SK-N-SH (cell line): Measurements from ENCODE around the gene COLEC12. TPM values are rescaled to one million over a fixed set of nuclear protein-coding genes. Genes with fewer than 3 reads are reported as not detected.

Source experiments
- CTCF ChIA-PET: fragments of 300-600, 350-600 bp; formaldehyde crosslinking; extraction: SDS; loops from one replicate; lab custom pipeline; 2021; lab: Yijun Ruan, JAX
- POLR2A ChIA-PET: fragments of 350-600 bp; sonication (Branson Sonifier 250); formaldehyde crosslinking; extraction: SDS; loops from one replicate; lab custom pipeline; 2020; ENCODE audit warnings: antibody characterized with exemption, inconsistent platforms; lab: Yijun Ruan, JAX
- DNase-seq: peaks from one replicate; pipeline ENCODE4 v3.0.0; 2012
- H2AFZ ChIP-seq: fragments of 200-600 bp; sonication (generic); 2 replicates; pipeline ENCODE4 v1.8.1; 2016; ENCODE audit warnings: antibody characterized with exemption, mild to moderate bottlenecking, low read depth
- H3F3A ChIP-seq: fragments of 200-600 bp; sonication (generic); replicated peaks from 2 replicates; pipeline ENCODE3; 2016; ENCODE audit warnings: antibody characterized with exemption, mild to moderate bottlenecking; ENCODE audit not compliant: insufficient read depth
- H3K27ac ChIP-seq, 2 experiments: fragments of 200-500 bp in 1 of 2; fragments of 200-600 bp in 1 of 2; sonication (Bioruptor generic) in 1 of 2; sonication (generic), shearing (Covaris generic) in 1 of 2; 2 replicates each; pipeline versions ENCODE4 v1.5.1 to v1.6.1; 2014 to 2016; ENCODE audit warnings: low read depth in 2 of 2, inconsistent platforms in 1 of 2, low read length in 1 of 2, mild to moderate bottlenecking in 1 of 2, mixed read lengths in 1 of 2
- H3K27me3 ChIP-seq: fragments of 200-600 bp; sonication (generic), shearing (Covaris generic); 2 replicates; pipeline ENCODE4 v1.6.1; 2016; ENCODE audit warnings: mixed run types; ENCODE audit not compliant: insufficient read depth
- H3K36me3 ChIP-seq, 2 experiments: fragments of 200-500 bp in 1 of 2; fragments of 200-600 bp in 1 of 2; sonication (Bioruptor generic) in 1 of 2; sonication (generic) in 1 of 2; replicated peaks in 1 of 2; 2 replicates each; pipeline versions ENCODE3 to v1.5.1; 2014 to 2016; ENCODE audit warnings: low read length in 1 of 2, mild to moderate bottlenecking in 1 of 2; ENCODE audit not compliant: insufficient read depth in 2 of 2, control insufficient read depth in 1 of 2
- H3K4me1 ChIP-seq, 2 experiments: fragments of 200-500 bp in 1 of 2; fragments of 200-600 bp in 1 of 2; sonication (Bioruptor generic) in 1 of 2; sonication (generic), shearing (Covaris generic) in 1 of 2; 2 replicates each; pipeline versions ENCODE4 v1.5.1 to v1.6.1; 2014 to 2016; ENCODE audit warnings: low read depth in 1 of 2, low read length in 1 of 2, mixed run types in 1 of 2; ENCODE audit not compliant: insufficient read depth in 2 of 2, control insufficient read depth in 1 of 2
- H3K4me2 ChIP-seq: fragments of 200-600 bp; sonication (generic), shearing (Covaris generic); 2 replicates; pipeline ENCODE4 v1.6.1; 2017; ENCODE audit warnings: mixed run types
- H3K4me3 ChIP-seq, 2 experiments: fragments of 200-500 bp in 1 of 2; fragments of 200-600 bp in 1 of 2; sonication (Bioruptor generic) in 1 of 2; sonication (generic), shearing (Covaris generic) in 1 of 2; 2 replicates each; pipeline versions ENCODE4 v1.5.1 to v1.8.1; 2014 to 2016; ENCODE audit warnings: low read depth in 2 of 2, inconsistent platforms in 1 of 2, low read length in 1 of 2, mild to moderate bottlenecking in 1 of 2, mixed read lengths in 1 of 2, moderate library complexity in 1 of 2
- H3K79me2 ChIP-seq: fragments of 200-600 bp; sonication (generic); 2 replicates; pipeline ENCODE4 v1.8.1; 2017; ENCODE audit warnings: mild to moderate bottlenecking; ENCODE audit not compliant: insufficient read depth
- H3K9ac ChIP-seq: fragments of 200-600 bp; sonication (generic); 2 replicates; pipeline ENCODE4 v1.6.1; 2017; ENCODE audit warnings: mixed run types
- H3K9me2 ChIP-seq: fragments of 200-600 bp; sonication (generic); 2 replicates; pipeline ENCODE4 v1.6.1; 2017; ENCODE audit warnings: mixed run types
- H3K9me3 ChIP-seq: fragments of 200-600 bp; sonication (generic); 2 replicates; pipeline ENCODE4 v1.6.1; 2017; ENCODE audit warnings: mixed run types, mild to moderate bottlenecking, moderate library complexity
- H4K20me1 ChIP-seq: fragments of 200-600 bp; sonication (generic); 2 replicates; pipeline ENCODE4 v1.6.1; 2017; ENCODE audit warnings: mild to moderate bottlenecking, mixed run types; ENCODE audit not compliant: insufficient read depth
- CHD2 ChIP-seq: fragments of 150-350 bp; IDR thresholded peaks from 2 replicates; pipeline ENCODE4 v1.6.1; 2018; ENCODE audit warnings: low read length; ENCODE audit not compliant: partially characterized antibody
- EZH2phosphoT487 ChIP-seq: fragments of 200-600 bp; sonication (generic); IDR thresholded peaks from 2 replicates; pipeline ENCODE4 v1.6.1; 2017; ENCODE audit warnings: low read depth, mixed run types, mild to moderate bottlenecking, antibody characterized with exemption, moderate library complexity, borderline replicate concordance
- FOXJ3 ChIP-seq: sonication (generic); formaldehyde crosslinking; IDR thresholded peaks from 2 replicates; pipeline ENCODE4 v1.5.1; 2020; ENCODE audit warnings: mild to moderate bottlenecking, missing genetic modification reagents
- GABPA ChIP-seq: IDR thresholded peaks from 2 replicates; pipeline ENCODE4 v1.4.0; 2012; ENCODE audit warnings: low read depth, mild to moderate bottlenecking
- POLR2AphosphoS5 ChIP-seq: IDR thresholded peaks from 2 replicates; pipeline ENCODE4 v1.6.1; 2012; ENCODE audit warnings: low read depth, low read length
- RAD21 ChIP-seq: IDR thresholded peaks from 2 replicates; pipeline ENCODE4 v1.6.1; 2012; ENCODE audit warnings: mild to moderate bottlenecking, low read length
- RFX5 ChIP-seq: IDR thresholded peaks from 2 replicates; pipeline ENCODE4 v1.6.1; 2012; ENCODE audit warnings: mild to moderate bottlenecking, improper control_type of control experiment, low read length
- RXRA ChIP-seq: IDR thresholded peaks from 2 replicates; pipeline ENCODE4 v1.4.0; 2012; ENCODE audit warnings: low read depth, mild to moderate bottlenecking, borderline replicate concordance
- SIN3A ChIP-seq: IDR thresholded peaks from 2 replicates; pipeline ENCODE4 v1.6.1; 2012; ENCODE audit warnings: low read depth, mild to moderate bottlenecking, low read length, moderate library complexity, borderline replicate concordance
- SMC3 ChIP-seq: IDR thresholded peaks from 2 replicates; pipeline ENCODE4 v1.6.1; 2012; ENCODE audit warnings: low read depth, low read length, improper control_type of control experiment
- TAF1 ChIP-seq: IDR thresholded peaks from 2 replicates; pipeline ENCODE4 v1.6.1; 2012; ENCODE audit warnings: low read depth, mild to moderate bottlenecking, low read length, moderate library complexity, borderline replicate concordance
- TCF12 ChIP-seq: IDR thresholded peaks from 2 replicates; pipeline ENCODE4 v1.4.0; 2012
- TEAD4 ChIP-seq: IDR thresholded peaks from 2 replicates; pipeline ENCODE4 v1.4.0; 2012; ENCODE audit warnings: mild to moderate bottlenecking, borderline replicate concordance; ENCODE audit not compliant: insufficient read depth
- YY1 ChIP-seq: IDR thresholded peaks from 2 replicates; pipeline ENCODE4 v1.4.0; 2012; ENCODE audit warnings: low read depth, mild to moderate bottlenecking
- WGBS: methylation state at CpG from one replicate; pipeline ENCODE4 v1.1.6; 2017; ENCODE audit warnings: low lambda C conversion rate; 5-methylcytosine and 5-hydroxymethylcytosine counted together
- polyA plus RNA-seq, 3 experiments: library from polyadenylated mRNA; depleted of rRNA; stranded (reverse); fragments of >200 nt; gene quantifications; 2 replicates each; pipeline ENCODE4 v1.2.3, GENCODE V29; 2012
- TF ChIP-seq, protein P1 (sequence below): fragments of 200-600 bp; sonication (generic); IDR thresholded peaks from 2 replicates; pipeline ENCODE4 v1.6.1; 2017; ENCODE audit warnings: antibody characterized with exemption, mild to moderate bottlenecking, moderate library complexity

Gene COLEC12
- polyA plus RNA-seq, 1 of the 3 experiments (the other 2 are of a cell fraction), result 41.2 TPM

DNA sequence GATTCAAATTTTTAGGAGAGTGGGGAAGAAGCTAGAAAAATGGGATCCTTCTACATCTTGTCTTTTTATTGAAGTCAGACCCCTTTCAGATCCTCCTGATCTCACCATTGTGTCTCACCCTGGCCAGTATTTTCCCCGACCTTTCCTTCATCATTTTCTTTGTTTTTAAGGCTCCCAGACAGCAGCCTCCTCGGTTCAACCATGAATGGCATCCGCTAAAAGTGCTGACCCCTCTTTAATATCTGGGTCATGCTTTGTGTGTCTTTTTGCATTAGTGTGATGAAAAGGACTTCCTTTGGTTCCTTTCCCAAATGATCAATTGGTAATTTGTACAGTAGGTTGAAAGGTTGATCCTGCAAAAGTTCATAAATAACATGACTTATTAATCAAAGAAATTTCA, 205.9 kb downstream of the COLEC12 start:
- no peaks in the 10 kb centered on the region for H3K79me2 ChIP-seq
- no peak overlapping the region for H3K9ac ChIP-seq
- WGBS, result 74% methylated on average over 3 of the region's 3 CpGs
- no peak for DNase-seq
- H3K9me2 ChIP-seq, result no peaks in the 10 kb centered on the region
- H3K27ac ChIP-seq, result no peak overlapping the region
- no peak overlapping the region for H3K4me3 ChIP-seq
- no peaks in the 10 kb centered on the region for H3K9me3 ChIP-seq
- H3K36me3 ChIP-seq, result no peaks in the 10 kb centered on the region
- no peaks in the 10 kb centered on the region for H4K20me1 ChIP-seq
- H3K27me3 ChIP-seq, result no peaks in the 10 kb centered on the region
- no peak overlapping the region for H3K4me2 ChIP-seq
- no peaks in the 10 kb centered on the region for H3K4me1 ChIP-seq
- TF ChIP-seq TEAD4 (no peak), EZH2phosphoT487 (no peak), CHD2 (no peak), SIN3A (no peak), TAF1 (no peak), RFX5 (no peak), POLR2AphosphoS5 (no peak), GABPA (no peak), RXRA (no peak), FOXJ3 (no peak), TCF12 (no peak)
- no peaks in the 10 kb centered on the region for H3F3A ChIP-seq
- no peak overlapping the region for H2AFZ ChIP-seq
- ChIA-PET CTCF (interaction anchor here (1.5 to 2.2 kb wide), 4 partner anchors 303 to 329 kb away, joined by 4 to 18 read pairs (median 6); no protein-coding TSS in a partner anchor), POLR2A (no interaction called here)

DNA sequence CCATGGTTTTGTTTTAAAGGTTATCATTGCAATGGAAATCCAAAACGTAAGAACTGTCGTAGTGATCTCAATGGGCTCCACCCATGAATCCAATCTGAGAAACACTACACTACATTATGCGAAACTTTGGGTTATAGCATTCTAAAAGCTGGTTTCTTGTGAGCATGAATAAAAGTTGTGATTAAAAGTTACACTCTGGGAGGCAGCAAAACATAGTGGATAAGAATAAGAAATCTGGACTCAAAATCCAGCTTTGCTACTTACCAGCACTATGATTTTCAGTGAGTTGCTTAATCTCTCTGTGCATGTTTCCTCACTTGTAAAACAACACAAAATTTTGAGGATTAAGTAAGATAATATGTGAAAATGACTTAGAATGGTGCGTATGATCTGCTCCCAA, 207.0 kb downstream of the COLEC12 start:
- H3K27me3 ChIP-seq, result no peaks in the 10 kb centered on the region
- H2AFZ ChIP-seq, result no peak overlapping the region
- no peak overlapping the region for H3K4me3 ChIP-seq
- POLR2A ChIA-PET, result no interaction called here
- H3F3A ChIP-seq, result no peaks in the 10 kb centered on the region
- H4K20me1 ChIP-seq, result no peaks in the 10 kb centered on the region
- H3K4me1 ChIP-seq, result no peaks in the 10 kb centered on the region
- no peaks in the 10 kb centered on the region for H3K9me3 ChIP-seq
- H3K36me3 ChIP-seq, result no peaks in the 10 kb centered on the region
- DNase-seq, result no peak
- H3K9me2 ChIP-seq, result no peaks in the 10 kb centered on the region
- no peak overlapping the region for H3K9ac ChIP-seq
- TF ChIP-seq YY1 (no peak), RAD21 (peak; percentile 58), SMC3 (peak; percentile 30)
- TF ChIP-seq, protein P1, sequence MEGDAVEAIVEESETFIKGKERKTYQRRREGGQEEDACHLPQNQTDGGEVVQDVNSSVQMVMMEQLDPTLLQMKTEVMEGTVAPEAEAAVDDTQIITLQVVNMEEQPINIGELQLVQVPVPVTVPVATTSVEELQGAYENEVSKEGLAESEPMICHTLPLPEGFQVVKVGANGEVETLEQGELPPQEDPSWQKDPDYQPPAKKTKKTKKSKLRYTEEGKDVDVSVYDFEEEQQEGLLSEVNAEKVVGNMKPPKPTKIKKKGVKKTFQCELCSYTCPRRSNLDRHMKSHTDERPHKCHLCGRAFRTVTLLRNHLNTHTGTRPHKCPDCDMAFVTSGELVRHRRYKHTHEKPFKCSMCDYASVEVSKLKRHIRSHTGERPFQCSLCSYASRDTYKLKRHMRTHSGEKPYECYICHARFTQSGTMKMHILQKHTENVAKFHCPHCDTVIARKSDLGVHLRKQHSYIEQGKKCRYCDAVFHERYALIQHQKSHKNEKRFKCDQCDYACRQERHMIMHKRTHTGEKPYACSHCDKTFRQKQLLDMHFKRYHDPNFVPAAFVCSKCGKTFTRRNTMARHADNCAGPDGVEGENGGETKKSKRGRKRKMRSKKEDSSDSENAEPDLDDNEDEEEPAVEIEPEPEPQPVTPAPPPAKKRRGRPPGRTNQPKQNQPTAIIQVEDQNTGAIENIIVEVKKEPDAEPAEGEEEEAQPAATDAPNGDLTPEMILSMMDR, result peak; percentile 16; the same call in 1 of the 2 replicates
- H3K27ac ChIP-seq, result no peak overlapping the region
- 87% methylated on average over 4 of the region's 4 CpGs for WGBS
- H3K79me2 ChIP-seq, result no peaks in the 10 kb centered on the region
- no peak overlapping the region for H3K4me2 ChIP-seq
- CTCF ChIA-PET, result interaction anchor here (0.6 to 2.2 kb wide), 10 partner anchors 13 to 330 kb away, joined by 3 to 18 read pairs (median 4); no protein-coding TSS in a partner anchor
